Hindlimb muscle (tissue), 1 donor: ENCODE data around the gene KRTAP15-1. TPM values are rescaled to one million over a fixed set of nuclear protein-coding genes. Genes with fewer than 3 reads are reported as not detected.

Experiments used
- DNase-seq: peaks from one replicate; pipeline ENCODE4 v3.0.0-alpha.2; 2013
- polyA plus RNA-seq: library from polyadenylated mRNA; unstranded; fragments of 120-200 nt; gene quantifications from one replicate; pipeline ENCODE4 v1.2.1, GENCODE V29; 2013; ENCODE audit not compliant: insufficient read length

The KRTAP15-1 gene
- not detected for polyA plus RNA-seq

GRCh38 chr21:30439975-30440374, at the start of gene KRTAP15-1:
Gene KRTAP15-1 (plus strand): TSS chr21:30440275. CDS start chr21:30440328, 53 bp downstream.
- no peak for DNase-seq

- DNase-seq: no peak
Measured at GRCh38 chr21:30391492-30392025, 48.5 kb upstream of the KRTAP15-1 start.

- no peak for DNase-seq
Measured at GRCh38 chr21:30395731-30396130, 44.3 kb upstream of the KRTAP15-1 start, which contains the start of gene KRTAP13-1. Gene KRTAP13-1 (plus strand): TSS chr21:30396031. CDS start chr21:30396087, 56 bp downstream.

GRCh38 chr21:30408782-30409494, 31.1 kb upstream of the KRTAP15-1 start:
- peak; percentile 6 for DNase-seq

GRCh38 chr21:30415993-30416392, 24.1 kb upstream of the KRTAP15-1 start:
- DNase-seq: no peak

- no peak for DNase-seq
Measured at GRCh38 chr21:30425826-30426225, 14.2 kb upstream of the KRTAP15-1 start, which contains the start of gene KRTAP13-3. Gene KRTAP13-3 (minus strand): TSS chr21:30425926. CDS start chr21:30425912, 14 bp downstream.

GRCh38 chr21:30426731-30427130, 13.3 kb upstream of the KRTAP15-1 start:
- no peak for DNase-seq

- no peak for DNase-seq
Measured at GRCh38 chr21:30430170-30430655, 9.9 kb upstream of the KRTAP15-1 start, which contains the start of gene KRTAP13-4. Gene KRTAP13-4 (plus strand): TSS chr21:30430220. CDS start chr21:30430276, 56 bp downstream.

- DNase-seq: peak; percentile 13
Measured at GRCh38 chr21:30434033-30434631, 5.9 kb upstream of the KRTAP15-1 start.

- no peak for DNase-seq
Measured at GRCh38 chr21:30437010-30437565, 3.0 kb upstream of the KRTAP15-1 start.

- DNase-seq: no peak
Measured at GRCh38 chr21:30443226-30443625, 3.2 kb downstream of the KRTAP15-1 start.

- no peak for DNase-seq
Measured at GRCh38 chr21:30444204-30444603, 4.1 kb downstream of the KRTAP15-1 start.

GRCh38 chr21:30447056-30447455, 7.0 kb downstream of the KRTAP15-1 start:
- DNase-seq: no peak

GRCh38 chr21:30448514-30448913, 8.4 kb downstream of the KRTAP15-1 start:
- DNase-seq: no peak

GRCh38 chr21:30463713-30464112, 23.6 kb downstream of the KRTAP15-1 start:
- DNase-seq: no peak

GRCh38 chr21:30468900-30469714, 29.0 kb downstream of the KRTAP15-1 start:
- DNase-seq: no peak

GRCh38 chr21:30478004-30478403, 37.9 kb downstream of the KRTAP15-1 start:
- DNase-seq: no peak

GRCh38 chr21:30479259-30479658, 39.2 kb downstream of the KRTAP15-1 start:
- no peak for DNase-seq

GRCh38 chr21:30480145-30480544, 40.1 kb downstream of the KRTAP15-1 start, which contains the start of gene KRTAP19-1:
Gene KRTAP19-1 (minus strand): TSS chr21:30480367. CDS start chr21:30480317, 50 bp downstream.
- no peak for DNase-seq

- no peak for DNase-seq
Measured at GRCh38 chr21:30482130-30482529, 42.1 kb downstream of the KRTAP15-1 start.

GRCh38 chr21:30486180-30486579, 46.1 kb downstream of the KRTAP15-1 start:
- DNase-seq: no peak

GRCh38 chr21:30487336-30487735, 47.3 kb downstream of the KRTAP15-1 start, which contains the start of gene KRTAP19-2:
Gene KRTAP19-2 (minus strand): TSS chr21:30487436. CDS start chr21:30487348, 88 bp downstream.
- DNase-seq: no peak
